A673 (cell line): ENCODE data around the gene DHRSX.

Experiments
- CTCF ChIP-seq: fragments of 300-800, 200-600 bp; sonication (generic); conservative IDR thresholded peaks from 2 replicates; pipeline ENCODE4 v1.5.1; 2017; ENCODE audit warnings: low read depth, mild to moderate bottlenecking, antibody characterized with exemption, low read length, moderate library complexity, mixed read lengths
- EZH2 ChIP-seq: fragments of 200-600 bp; sonication (generic); IDR thresholded peaks from 2 replicates; pipeline ENCODE4 v1.6.1; 2017; ENCODE audit warnings: borderline replicate concordance, low read depth, mild to moderate bottlenecking, mixed read lengths, antibody characterized with exemption, low read length; ENCODE audit not compliant: poor library complexity, severe bottlenecking

- TF ChIP-seq CTCF, result no peak
- no peak for TF ChIP-seq EZH2
These were observed 186.7 kb downstream of the DHRSX start for GRCh38 chrX:2313864-2314640.
